Measurements from ENCODE around the gene TBX18. TPM values are rescaled to one million over a fixed set of nuclear protein-coding genes. Genes with fewer than 3 reads are reported as not detected.

TBX18 gene
- total and polyA plus RNA-seq, 8 donors = 0.12 to 4.6 (median 0.77) TPM; not detected in 4

GRCh38 chr6:84685983-84686584 is 78.3 kb downstream of the TBX18 start:
- Histone ChIP-seq H3K36me3 (no peaks in the 10 kb centered on the region), H3K4me3 (no peak overlapping the region), H3K9me3 (no peaks in the 10 kb centered on the region), H3K27me3 (no peaks in the 10 kb centered on the region), H3K4me1 (no peaks in the 10 kb centered on the region), H3K27ac (no peak overlapping the region)
- 66 to 73% (median 69%) methylated on average over 3 of the region's 3 CpGs for WGBS, 5 donors
- DNase-seq = no peak
- intact Hi-C loops (cut with DNase I; ENCODE audit: low total_unique reads) = no loop called here
- TF ChIP-seq CTCF (IDR thresholded peaks at IDR 0.05) = peak in 2 of 7 experiments; percentile 7 to 20
- TF ChIP-seq EP300 (IDR thresholded peaks at IDR 0.05) = no peak
- TF ChIP-seq POLR2AphosphoS5 (IDR thresholded peaks at IDR 0.05) = no peak
- TF ChIP-seq POLR2A (IDR thresholded peaks at IDR 0.05) = no peak

GRCh38 chr6:84681693-84682326 is 82.6 kb downstream of the TBX18 start:
- no peak for DNase-seq
- Histone ChIP-seq H3K27me3 (no peaks in the 10 kb centered on the region), H3K27ac (no peak overlapping the region), H3K4me1 (no peaks in the 10 kb centered on the region), H3K9me3 (no peaks in the 10 kb centered on the region), H3K4me3 (no peak overlapping the region), H3K36me3 (no peaks in the 10 kb centered on the region)
- intact Hi-C loops (cut with DNase I; ENCODE audit: low total_unique reads) = no loop called here
- WGBS, 5 donors = 81 to 88% (median 87%) methylated on average over 17 of the region's 17 CpGs
- no peak for TF ChIP-seq CTCF (IDR thresholded peaks at IDR 0.05)
- no peak for TF ChIP-seq POLR2AphosphoS5 (IDR thresholded peaks at IDR 0.05)
- TF ChIP-seq POLR2A (IDR thresholded peaks at IDR 0.05) = no peak
- TF ChIP-seq EP300 (IDR thresholded peaks at IDR 0.05) = no peak

- no peaks in the 10 kb centered on the region for H3K27me3 ChIP-seq
- DNase-seq = no peak
- H3K9me3 ChIP-seq = peaks cover 0 to 5% (median 0%) of the 10 kb centered on the region in 4 donors
- no peak overlapping the region for H3K4me3 ChIP-seq
- H3K4me1 ChIP-seq = no peaks in the 10 kb centered on the region
- intact Hi-C loops (cut with DNase I; ENCODE audit: low total_unique reads) = no loop called here
- no peaks in the 10 kb centered on the region for H3K36me3 ChIP-seq
- no peak overlapping the region for H3K27ac ChIP-seq
- no peak for TF ChIP-seq EP300 (IDR thresholded peaks at IDR 0.05)
- no peak for TF ChIP-seq CTCF (IDR thresholded peaks at IDR 0.05)
- no peak for TF ChIP-seq POLR2A (IDR thresholded peaks at IDR 0.05)
- TF ChIP-seq POLR2AphosphoS5 (IDR thresholded peaks at IDR 0.05) = no peak
Observed at GRCh38 chr6:84675651-84676050, 88.7 kb downstream of the TBX18 start.

GRCh38 chr6:84674395-84674794 is 90.0 kb downstream of the TBX18 start:
- H3K36me3 ChIP-seq = no peaks in the 10 kb centered on the region

More at GRCh38 chr6:84674395-84674794, 90.0 kb downstream of the TBX18 start:
- intact Hi-C loops (cut with DNase I; ENCODE audit: low total_unique reads) = no loop called here
- DNase-seq = no peak
- no peaks in the 10 kb centered on the region for H3K27me3 ChIP-seq
- peaks cover 0 to 5% (median 0%) of the 10 kb centered on the region in 4 donors for H3K9me3 ChIP-seq
- TF ChIP-seq CTCF (IDR thresholded peaks at IDR 0.05) (no peak), EP300 (IDR thresholded peaks at IDR 0.05) (no peak), POLR2AphosphoS5 (IDR thresholded peaks at IDR 0.05) (no peak), POLR2A (IDR thresholded peaks at IDR 0.05) (no peak)
- H3K4me1 ChIP-seq = no peaks in the 10 kb centered on the region
- no peak overlapping the region for H3K4me3 ChIP-seq
- H3K27ac ChIP-seq = no peak overlapping the region
